K562 (cell line): ENCODE measurements around the gene TFCP2. TPM values are rescaled to one million over a fixed set of nuclear protein-coding genes. Genes with fewer than 3 reads are reported as not detected.

ENCODE experiments used
- ATF6 ChIP-seq: sonication (generic); formaldehyde crosslinking; IDR thresholded peaks from 2 replicates; pipeline ENCODE4 v1.4.0; 2020; ENCODE audit warnings: mild to moderate bottlenecking, missing genetic modification reagents
- FUS ChIP-seq: fragments of 200-400 bp; formaldehyde crosslinking; optimal IDR thresholded peaks from 2 replicates; pipeline ENCODE3; 2017; ENCODE audit warnings: low read depth, low read length
- HES1 ChIP-seq: fragments of 450-650 bp; IDR thresholded peaks from 2 replicates; pipeline ENCODE4 v1.6.1; 2016; ENCODE audit warnings: low read depth, mild to moderate bottlenecking, moderate library complexity
- HNRNPH1 ChIP-seq: fragments of 200-400 bp; formaldehyde crosslinking; optimal IDR thresholded peaks from 2 replicates; pipeline ENCODE3; 2017; ENCODE audit warnings: low read depth, mild to moderate bottlenecking, low read length, moderate library complexity
- MLLT1 ChIP-seq, 2 experiments: fragments of 450-650 bp; IDR thresholded peaks; 2 replicates each; pipeline ENCODE4 v1.6.1; 2016
- MLX ChIP-seq, 2 experiments: fragments of 450-650 bp in 1 of 2; sonication (generic) in 1 of 2; formaldehyde crosslinking; conservative IDR thresholded peaks; 2 replicates each; pipeline versions ENCODE4 v1.4.0 to v1.8.1; 2020 to 2022; ENCODE audit warnings: mild to moderate bottlenecking in 1 of 2, missing genetic modification reagents in 1 of 2
- MYBL2 ChIP-seq, 2 experiments: fragments of 450-650 bp in 1 of 2; sonication (generic) in 1 of 2; formaldehyde crosslinking in 1 of 2; IDR thresholded peaks; 2 replicates each; pipeline versions ENCODE4 v1.6.1 to v1.8.1; 2017 to 2022; ENCODE audit warnings: borderline replicate concordance in 1 of 2, inconsistent platforms in 1 of 2, low read depth in 1 of 2, mild to moderate bottlenecking in 1 of 2, missing genetic modification reagents in 1 of 2, moderate library complexity in 1 of 2
- NFE2L1 ChIP-seq: fragments of 450-650 bp; IDR thresholded peaks from 2 replicates; pipeline ENCODE4 v1.6.1; 2016; ENCODE audit warnings: missing genetic modification characterization, low read depth, mild to moderate bottlenecking, missing compliant biosample characterization, moderate library complexity, borderline replicate concordance
- RFX7 ChIP-seq: fragments of 250-450 bp; sonication (Bioruptor Pico); IDR thresholded peaks from 2 replicates; pipeline ENCODE4 v1.5.1; 2021; ENCODE audit warnings: mild to moderate bottlenecking
- STAT5A ChIP-seq: IDR thresholded peaks from 2 replicates; pipeline ENCODE4 v1.6.1; 2012; ENCODE audit warnings: low read length, inconsistent platforms, borderline replicate concordance
- TCF3 ChIP-seq: sonication (generic); formaldehyde crosslinking; IDR thresholded peaks from 2 replicates; pipeline ENCODE4 v1.4.0; 2020; ENCODE audit warnings: mild to moderate bottlenecking, missing genetic modification reagents
- ZBTB49 ChIP-seq: sonication (generic); formaldehyde crosslinking; IDR thresholded peaks from 2 replicates; pipeline ENCODE4 v1.8.0; 2022; ENCODE audit warnings: missing genetic modification reagents, mild to moderate bottlenecking, borderline replicate concordance
- ZBTB9 ChIP-seq: fragments of 450-650 bp; formaldehyde crosslinking; IDR thresholded peaks from 2 replicates; pipeline ENCODE4 v1.4.0; 2020; ENCODE audit warnings: mild to moderate bottlenecking, moderate library complexity
- ZEB2 ChIP-seq: fragments of 450-650 bp; IDR thresholded peaks from 2 replicates; pipeline ENCODE4 v1.6.1; 2016
- ZNF224 ChIP-seq: sonication (generic); formaldehyde crosslinking; IDR thresholded peaks from 2 replicates; pipeline ENCODE4 v1.8.0; 2022; ENCODE audit warnings: mild to moderate bottlenecking, missing genetic modification reagents
- polyA plus RNA-seq, 8 experiments: library from polyadenylated mRNA; depleted of rRNA in 4 of 8; stranded (reverse) in 5 of 8; unstranded in 3 of 8; fragments of >200 nt; fragmentation: Nextera tagmentation in 2 of 8; fragmentation: Illumina TruSeq in 1 of 8; extraction: Ambion mirVana in 2 of 8; extraction: Trizol in 1 of 8; gene quantifications; 2 replicates each; pipeline versions ENCODE4 v1.2.1 to v1.2.3, GENCODE V29; 2011 to 2014; ENCODE audit warnings: inconsistent platforms in 1 of 8, missing spikeins in 1 of 8
- total RNA-seq, 7 experiments: library from RNA; depleted of rRNA in 6 of 7; stranded (reverse); fragments of >200 nt in 6 of 7; fragmentation: Illumina TruSeq in 2 of 7; extraction: Trizol in 2 of 7; gene quantifications; 2 replicates each; pipeline versions ENCODE4 v1.2.1 to v1.2.3, GENCODE V29; 2011 to 2021; ENCODE audit warnings: low replicate concordance in 1 of 7

TFCP2 gene
- total and polyA plus RNA-seq, 9 of the 15 experiments (the other 6 are each of a cell fraction or from before 2014, with no cell fraction given), result 8.0 to 38.9 (median 19.3) TPM

- no peak for TF ChIP-seq RFX7
- TF ChIP-seq ATF6, result peak; percentile 85
- TF ChIP-seq TCF3 (CRISPR knock-in tag), result no peak; the same call in 1 of the 2 replicates
- TF ChIP-seq HNRNPH1, result no peak
- no peak for TF ChIP-seq ZBTB49 (CRISPR knock-in tag)
- no peak for TF ChIP-seq HES1
- no peak; the same call in 1 of the 2 replicates for TF ChIP-seq MYBL2 (IDR thresholded peaks at IDR 0.05; ENCODE audit: low read depth)
- no peak for TF ChIP-seq MYBL2 (CRISPR knock-in tag; IDR thresholded peaks at IDR 0.05; ENCODE audit: borderline replicate concordance)
- TF ChIP-seq NFE2L1 (tag), result no peak
- TF ChIP-seq ZEB2, result peak; percentile 62
- no peak for TF ChIP-seq FUS
- no peak for TF ChIP-seq MLX (CRISPR knock-in tag; conservative IDR thresholded peaks at IDR 0.05)
- TF ChIP-seq ZNF224 (CRISPR knock-in tag), result no peak
- TF ChIP-seq ZBTB9, result no peak
- peak; percentile 16 to 52; a peak in 1 of 4 replicates for TF ChIP-seq MLLT1 (IDR thresholded peaks at IDR 0.05)
- no peak for TF ChIP-seq STAT5A
These were observed at the start of gene TFCP2 (continued) for GRCh38 chr12:51172515-51173431.
